Endometrium (tissue), 2 donors: ENCODE results near the gene RAB11FIP5.
"Not testable (repeated sequence)": the region's sequence is repeated elsewhere in the genome, so short reads cannot be mapped to it uniquely, and the experiment has no call there.

ENCODE experiments used
- FAIRE-seq: peaks from 2 replicates; lab custom pipeline; 2012; peaks lifted over from hg19 to GRCh38; lab: Jason Lieb, UNC
- donor health status: control.
- donor health status: control.

The RAB11FIP5 gene, protein sequence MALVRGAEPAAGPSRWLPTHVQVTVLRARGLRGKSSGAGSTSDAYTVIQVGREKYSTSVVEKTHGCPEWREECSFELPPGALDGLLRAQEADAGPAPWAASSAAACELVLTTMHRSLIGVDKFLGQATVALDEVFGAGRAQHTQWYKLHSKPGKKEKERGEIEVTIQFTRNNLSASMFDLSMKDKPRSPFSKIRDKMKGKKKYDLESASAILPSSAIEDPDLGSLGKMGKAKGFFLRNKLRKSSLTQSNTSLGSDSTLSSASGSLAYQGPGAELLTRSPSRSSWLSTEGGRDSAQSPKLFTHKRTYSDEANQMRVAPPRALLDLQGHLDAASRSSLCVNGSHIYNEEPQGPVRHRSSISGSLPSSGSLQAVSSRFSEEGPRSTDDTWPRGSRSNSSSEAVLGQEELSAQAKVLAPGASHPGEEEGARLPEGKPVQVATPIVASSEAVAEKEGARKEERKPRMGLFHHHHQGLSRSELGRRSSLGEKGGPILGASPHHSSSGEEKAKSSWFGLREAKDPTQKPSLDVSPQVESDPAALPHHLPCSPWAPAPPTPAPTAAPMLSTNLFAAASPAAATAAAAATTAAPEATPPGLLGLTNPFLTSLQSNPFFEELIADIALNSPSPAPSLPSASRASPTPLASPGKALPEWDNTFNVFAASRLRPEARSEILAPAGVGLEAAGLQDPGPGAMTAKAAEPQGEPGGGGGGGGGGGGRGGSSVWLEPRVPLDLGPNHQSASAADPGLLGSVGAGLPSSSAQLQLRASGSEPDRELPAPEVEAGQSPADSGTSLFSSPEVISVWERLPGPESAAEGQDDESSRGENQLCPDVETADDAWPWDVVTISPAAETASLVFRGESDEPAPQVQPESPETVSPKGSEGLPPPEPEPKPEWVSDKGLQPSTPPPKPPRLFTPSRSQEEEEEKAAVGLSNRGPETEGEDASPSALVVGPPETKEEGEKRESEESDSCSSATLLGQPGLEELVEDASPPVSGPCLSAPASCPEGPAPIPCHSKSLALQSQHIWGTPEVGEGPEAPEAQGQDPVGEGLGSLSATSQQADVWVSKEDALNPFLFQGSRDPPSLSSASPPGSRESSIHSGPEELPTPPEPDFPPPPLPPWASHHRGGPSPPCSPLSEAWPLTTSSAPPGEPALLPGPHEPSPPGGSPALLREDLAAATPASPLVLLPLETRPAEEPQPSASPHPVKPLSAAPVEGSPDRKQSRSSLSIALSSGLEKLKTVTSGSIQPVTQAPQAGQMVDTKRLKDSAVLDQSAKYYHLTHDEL (N-terminal part only)

DNA sequence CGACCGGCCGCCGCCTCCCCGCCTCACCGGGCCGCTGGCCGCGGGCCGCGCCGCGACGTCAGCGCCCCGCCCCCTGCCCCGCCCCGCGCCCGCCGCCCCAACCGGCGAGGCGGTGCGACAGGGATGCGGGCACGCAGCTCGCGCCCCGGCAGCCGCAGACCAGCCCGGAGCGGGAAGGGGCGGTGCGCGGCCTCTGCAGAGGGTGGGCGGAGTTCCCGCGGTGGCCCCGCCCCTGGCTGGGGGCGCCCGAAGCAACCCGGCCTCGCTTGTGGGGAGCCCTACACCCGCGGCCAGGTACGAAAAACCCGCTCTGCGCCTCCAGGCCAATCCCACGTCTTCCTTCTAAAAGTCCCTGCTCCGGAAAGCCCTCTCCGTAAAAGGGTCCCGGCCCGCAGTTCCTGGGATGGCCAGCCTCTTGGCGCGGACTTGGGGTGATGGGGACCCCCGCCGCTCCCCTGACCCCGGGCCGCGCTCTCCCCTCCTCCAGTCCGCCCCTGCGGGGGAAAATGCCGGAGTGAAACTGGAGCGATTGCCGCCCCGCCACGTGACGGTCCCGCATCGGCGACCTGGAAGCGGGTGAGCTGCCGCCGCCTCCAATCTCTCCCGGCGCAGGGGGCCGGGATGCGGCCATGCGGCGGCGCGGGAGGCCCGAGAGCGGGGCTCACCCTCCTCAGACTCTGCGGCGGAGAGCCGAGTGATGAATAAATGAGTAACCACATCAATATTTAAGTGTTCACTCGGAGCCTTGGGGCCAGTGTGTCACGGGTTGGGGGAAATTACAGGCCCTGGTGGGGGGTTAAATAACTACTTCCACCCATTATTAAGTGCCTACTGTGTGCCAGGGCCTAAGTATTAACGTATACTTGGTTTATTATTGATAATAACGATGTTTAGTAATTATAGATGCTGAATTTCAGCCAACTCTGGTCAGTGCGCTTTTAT is at the start of gene RAB11FIP5:
TSS of gene RAB11FIP5 (minus strand) at position 36 of the 942 bp plus-strand sequence. CDS start 171 bp downstream, outside the sequence.
- FAIRE-seq = no peak

DNA sequence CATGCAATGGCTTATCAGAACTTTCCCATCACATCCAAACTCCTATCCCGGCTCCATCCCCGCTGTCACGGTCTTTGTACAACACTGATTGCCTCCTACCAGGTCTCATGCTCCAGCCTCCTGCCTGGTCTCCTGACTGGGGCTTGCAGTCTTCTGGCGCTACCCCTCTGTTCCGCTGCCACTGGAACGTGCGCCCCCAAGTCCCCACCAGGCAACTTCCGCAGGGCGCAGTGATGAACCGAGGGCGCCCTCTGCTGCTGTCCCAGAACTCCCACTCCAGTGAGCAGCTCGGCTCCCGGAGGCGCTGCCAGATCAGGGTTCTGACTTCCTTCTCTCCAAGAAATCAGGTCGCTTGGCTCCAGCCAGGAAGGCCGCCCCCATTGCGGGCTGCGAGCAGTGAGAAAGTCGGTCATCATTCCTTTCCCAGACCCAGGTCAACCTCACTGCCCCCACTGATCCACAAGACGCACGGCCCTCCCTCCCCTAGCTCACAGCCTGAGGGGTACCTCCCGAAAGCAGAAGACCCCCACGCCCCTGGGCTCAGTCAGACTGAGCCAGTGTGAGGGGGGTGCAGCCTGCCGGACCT is 43.9 kb upstream of the RAB11FIP5 start:
- FAIRE-seq = no peak

DNA sequence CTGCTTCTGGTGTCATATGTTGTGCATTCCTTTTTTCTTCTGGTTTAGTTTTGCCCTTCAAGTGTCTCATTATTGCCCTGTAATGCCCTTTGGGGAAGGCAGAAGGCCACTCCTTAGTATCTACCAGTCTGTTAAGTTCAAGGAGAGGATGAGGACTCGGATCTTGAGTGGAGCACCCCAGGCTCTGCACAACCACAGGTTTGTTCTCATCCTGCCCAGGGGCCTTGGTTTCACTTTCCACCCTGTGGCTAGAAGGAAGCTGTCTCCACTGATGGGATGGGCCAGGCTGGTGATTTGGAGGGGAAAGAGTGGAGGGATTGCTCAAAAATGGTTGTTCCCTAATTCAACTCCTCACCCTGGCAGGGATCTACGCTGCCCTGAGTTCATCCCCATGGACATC is 30.2 kb upstream of the RAB11FIP5 start:
- no peak for FAIRE-seq

DNA sequence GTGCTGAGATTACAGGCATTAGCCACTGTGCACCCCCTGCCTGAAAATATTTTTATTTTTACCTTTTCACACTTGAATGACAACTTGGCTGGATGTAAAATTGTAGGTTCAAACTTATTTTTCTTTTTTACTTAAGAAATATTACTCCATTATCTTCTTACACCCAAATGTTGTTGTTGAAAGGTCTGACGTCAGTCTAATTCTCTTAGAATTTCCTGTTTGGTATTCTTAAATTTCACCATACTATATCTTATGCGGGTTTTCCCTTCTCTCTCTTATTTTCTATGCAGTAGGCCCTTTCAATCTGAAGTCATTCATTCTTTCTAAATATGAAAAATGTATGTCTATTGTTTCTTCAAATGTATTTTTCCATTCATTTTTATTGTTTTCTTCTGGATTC is 29.1 kb upstream of the RAB11FIP5 start:
- no peak for FAIRE-seq

GRCh38 chr2:73135236-73135635 is 22.5 kb upstream of the RAB11FIP5 start:
- no peak for FAIRE-seq

DNA sequence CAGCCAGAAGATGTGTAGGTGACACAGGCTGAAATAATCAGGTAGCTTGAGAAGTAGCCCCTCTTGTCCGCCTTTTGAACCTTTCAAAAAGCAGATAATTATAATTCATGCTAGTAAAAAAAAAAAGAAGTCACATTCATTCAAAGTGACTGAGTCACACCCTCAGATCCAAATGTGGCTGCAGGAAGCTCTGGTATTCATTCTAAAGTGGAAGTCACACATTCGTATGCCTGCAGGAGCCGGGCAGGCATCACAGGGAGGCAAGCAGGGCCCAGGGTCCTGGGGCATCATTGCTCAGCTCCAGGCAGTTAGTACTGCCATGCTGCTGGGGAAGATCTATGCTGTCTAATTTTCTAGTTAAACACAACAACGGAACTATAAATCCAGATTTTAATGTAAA is 21.7 kb upstream of the RAB11FIP5 start:
- FAIRE-seq = no peak

DNA sequence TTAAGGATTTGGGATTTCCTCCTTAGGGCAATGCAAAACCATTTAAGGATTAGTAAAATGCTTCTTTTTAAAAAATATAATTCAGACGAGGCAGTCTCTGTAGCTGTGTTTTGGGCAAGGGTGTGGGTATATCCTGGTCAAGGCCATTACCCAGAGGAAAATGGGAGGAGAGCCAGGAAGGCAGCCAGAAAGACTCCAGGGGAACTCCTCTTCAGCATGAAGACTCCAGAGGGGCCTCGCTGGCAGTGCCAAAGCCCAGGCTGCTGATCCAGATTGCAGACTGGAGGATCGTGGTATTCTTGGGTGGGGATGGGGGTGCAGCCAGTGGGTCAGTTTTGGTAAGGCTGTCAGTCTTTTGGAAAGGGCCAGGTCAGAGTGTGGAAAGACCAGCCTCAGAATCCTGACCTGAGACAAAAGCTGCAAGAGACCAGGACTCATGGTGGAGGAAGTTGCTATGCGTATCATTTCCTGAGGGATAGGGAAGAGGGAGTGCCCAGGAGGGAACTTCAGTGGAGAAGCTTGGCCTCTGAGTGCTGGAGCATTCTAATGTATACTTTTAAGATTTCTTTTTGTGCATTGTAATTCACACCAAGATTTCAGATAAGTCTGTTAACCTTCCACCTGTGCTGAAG is 20.9 kb upstream of the RAB11FIP5 start:
- no peak for FAIRE-seq

GRCh38 chr2:73131807-73132206 is 19.1 kb upstream of the RAB11FIP5 start:
- FAIRE-seq = no peak

- FAIRE-seq = no peak
Observed at GRCh38 chr2:73130790-73131189, 18.0 kb upstream of the RAB11FIP5 start.

DNA sequence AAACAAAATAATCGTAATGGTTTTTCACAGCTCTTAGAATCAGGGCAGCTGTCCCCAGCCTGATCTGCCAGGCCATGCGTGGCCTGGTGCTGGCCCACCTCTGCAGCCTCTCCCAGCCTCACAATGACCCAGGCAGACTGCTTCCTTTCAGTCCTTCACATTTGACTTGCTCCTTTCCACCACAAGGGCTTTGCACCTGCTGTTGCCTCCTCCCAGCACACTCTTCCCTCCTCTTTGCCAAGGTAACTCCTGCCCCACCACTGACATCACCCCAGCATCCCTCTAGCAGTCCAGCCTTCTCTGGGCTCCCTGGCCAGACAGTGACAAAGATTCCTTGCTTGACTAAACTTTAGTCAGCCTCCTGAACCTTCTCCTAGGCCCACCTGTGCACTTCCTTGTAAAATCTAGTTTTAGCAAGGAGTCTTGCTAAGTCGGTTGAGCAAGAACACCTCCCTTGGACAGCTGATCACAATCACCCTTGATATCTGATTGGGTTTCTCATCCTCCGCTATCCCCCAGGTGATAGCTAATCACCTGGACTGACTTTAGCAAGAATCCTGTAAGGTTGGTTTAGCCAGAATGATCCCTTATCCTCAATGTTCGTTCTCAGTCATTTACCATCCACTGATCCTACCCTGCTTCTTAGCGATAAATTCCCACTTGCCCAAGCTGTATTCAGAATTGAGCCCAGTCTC is 16.2 kb upstream of the RAB11FIP5 start:
- FAIRE-seq = no peak

DNA sequence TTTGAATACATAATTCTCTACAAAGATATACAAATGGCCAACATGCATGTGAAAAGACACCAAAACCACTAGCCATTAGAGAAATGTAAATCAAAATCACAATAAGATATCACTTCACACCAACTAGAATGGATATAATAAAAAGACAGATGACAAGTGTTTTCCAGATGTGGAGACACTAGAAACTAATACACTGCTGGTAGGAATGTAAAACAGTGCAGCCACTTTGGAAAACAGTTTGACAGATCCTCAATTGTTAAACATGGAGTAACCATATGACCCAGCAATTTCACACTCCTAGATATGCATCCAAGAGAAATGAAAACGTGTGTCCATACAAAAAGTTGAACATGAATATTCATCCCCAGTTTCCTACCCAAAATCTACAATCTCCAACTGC is 9.8 kb upstream of the RAB11FIP5 start:
- FAIRE-seq = no peak

- FAIRE-seq = not testable (repeated sequence)
Observed at GRCh38 chr2:73119611-73120239, 7.0 kb upstream of the RAB11FIP5 start.

DNA sequence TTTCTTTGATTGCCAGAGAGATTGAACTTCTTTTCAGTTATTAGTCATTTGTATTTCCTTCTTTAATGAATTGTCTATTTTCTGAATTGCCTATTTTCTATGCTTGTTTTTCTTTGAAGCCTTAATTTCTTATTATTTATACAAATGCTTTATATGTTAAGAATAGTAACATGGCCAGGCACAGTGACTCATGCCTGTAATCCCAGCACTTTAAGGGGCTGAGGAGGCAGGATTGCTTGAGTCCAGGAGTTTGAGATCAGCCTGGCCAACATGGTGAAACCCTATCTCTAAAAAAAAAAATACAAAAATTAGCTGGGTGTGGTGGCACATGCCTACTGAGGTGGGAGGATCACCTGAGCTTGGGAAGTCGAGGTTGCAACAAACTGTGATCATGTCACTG is 4.7 kb upstream of the RAB11FIP5 start:
- no peak for FAIRE-seq

GRCh38 chr2:73116182-73116960 is 3.6 kb upstream of the RAB11FIP5 start:
- FAIRE-seq = no peak

- FAIRE-seq = no peak
Observed at GRCh38 chr2:73114273-73114867, 1.6 kb upstream of the RAB11FIP5 start.

DNA sequence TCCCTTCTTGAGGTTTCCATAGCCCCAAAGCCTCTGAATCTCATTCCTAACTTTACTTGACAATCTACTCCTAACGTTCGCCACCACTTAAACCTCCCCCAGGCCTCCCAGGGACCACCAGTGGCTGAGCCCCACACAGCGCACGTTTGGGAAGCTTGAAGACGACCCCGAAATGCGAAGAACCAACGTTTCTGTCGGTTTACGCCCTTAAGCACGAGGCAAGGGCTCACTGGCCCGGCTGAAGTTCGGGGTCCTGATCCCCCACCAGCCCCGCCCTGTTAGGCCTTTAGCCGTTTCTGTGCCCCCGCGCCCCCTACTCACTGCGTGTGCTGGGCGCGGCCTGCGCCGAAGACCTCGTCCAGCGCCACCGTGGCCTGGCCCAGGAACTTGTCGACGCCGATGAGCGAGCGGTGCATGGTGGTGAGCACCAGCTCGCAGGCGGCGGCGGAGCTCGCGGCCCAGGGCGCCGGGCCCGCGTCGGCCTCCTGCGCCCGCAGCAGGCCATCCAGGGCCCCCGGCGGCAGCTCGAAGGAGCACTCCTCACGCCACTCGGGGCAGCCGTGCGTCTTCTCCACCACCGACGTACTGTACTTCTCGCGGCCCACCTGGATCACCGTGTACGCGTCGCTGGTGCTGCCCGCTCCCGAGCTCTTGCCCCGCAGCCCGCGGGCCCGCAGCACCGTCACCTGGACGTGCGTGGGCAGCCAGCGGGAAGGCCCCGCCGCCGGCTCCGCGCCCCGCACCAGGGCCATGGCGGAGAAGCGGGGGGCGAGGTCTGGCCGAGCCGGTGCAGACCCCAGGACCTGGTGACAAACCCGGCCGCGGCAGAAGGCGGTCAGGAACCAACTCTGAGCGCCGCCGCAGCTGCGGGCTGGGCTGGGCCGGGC is 479 bp downstream of the RAB11FIP5 start:
- no peak for FAIRE-seq
